Tibial artery (tissue), 4 donors: ENCODE data around the gene GDPD4.
A peak's percentile ranks its signal among the peaks of the same experiment; 100 is the strongest.

ENCODE experiments used
- DNase-seq, 2 donors: peaks; one replicate each; pipeline ENCODE4 v3.0.0-alpha.2; 2019
- H3K27ac ChIP-seq, 2 donors: fragments of 200-600 bp; sonication (generic) in 1 of 2; 1 replicate in 1 of 2; 2 replicates in 1 of 2; pipeline ENCODE4 v1.5.1; 2018 to 2019; ENCODE audit warnings: mild to moderate bottlenecking in 1 of 2
- H3K27me3 ChIP-seq, 2 donors: fragments of 200-600 bp; sonication (generic) in 1 of 2; one replicate each; pipeline versions ENCODE4 v1.5.1 to v1.6.0; 2016 to 2019
- H3K36me3 ChIP-seq, 3 donors: fragments of 200-600 bp; sonication (generic) in 2 of 3; one replicate each; pipeline ENCODE4 v1.5.1; 2016 to 2019; ENCODE audit warnings: mild to moderate bottlenecking in 2 of 3
- H3K4me1 ChIP-seq, 4 donors: fragments of 200-600 bp; sonication (generic) in 2 of 4; 1 replicate in 3 of 4; 2 replicates in 1 of 4; pipeline ENCODE4 v1.5.1; 2016 to 2019
- H3K4me3 ChIP-seq, 2 donors: fragments of 200-600 bp; sonication (generic) in 1 of 2; 1 replicate in 1 of 2; 2 replicates in 1 of 2; pipeline ENCODE4 v1.5.1; 2018 to 2019; ENCODE audit warnings: mild to moderate bottlenecking in 2 of 2
- H3K9me3 ChIP-seq, 3 donors: fragments of 200-600 bp; sonication (generic) in 1 of 3; one replicate each; pipeline ENCODE4 v1.5.1; 2016 to 2019
- CTCF ChIP-seq, 2 experiments: fragments of 200-600 bp in 1 of 2; fragments of 450-650 bp in 1 of 2; IDR thresholded peaks; one replicate each; pipeline ENCODE4 v1.5.1; 2017 to 2019; ENCODE audit warnings: antibody characterized with exemption in 2 of 2, mild to moderate bottlenecking in 1 of 2, moderate library complexity in 1 of 2
- intact Hi-C: fragments of 100-400 bp; cut with DNase I; formaldehyde crosslinking; loops from one replicate; pipeline ENCODE4 v1.15.0; 2023; ENCODE audit warnings: low total_unique reads

Gene GDPD4

GRCh38 chr11:77204754-77205466, 96.6 kb downstream of the GDPD4 start:
- Histone ChIP-seq H3K4me3 (no peak overlapping the region), H3K9me3 (no peaks in the 10 kb centered on the region), H3K27ac (no peak overlapping the region), H3K27me3 (no peaks in the 10 kb centered on the region), H3K36me3 (no peaks in the 10 kb centered on the region), H3K4me1 (peaks cover 0 to 8% (median 3%) of the 10 kb centered on the region in 4 donors)
- intact Hi-C loops: no loop called here
- no peak for TF ChIP-seq CTCF (IDR thresholded peaks at IDR 0.05)
- DNase-seq: no peak

- Histone ChIP-seq H3K36me3 (no peaks in the 10 kb centered on the region), H3K4me3 (no peak overlapping the region), H3K4me1 (peaks cover 0 to 8% (median 3%) of the 10 kb centered on the region in 4 donors), H3K9me3 (no peaks in the 10 kb centered on the region), H3K27me3 (no peaks in the 10 kb centered on the region), H3K27ac (no peak overlapping the region)
- intact Hi-C loops: no loop called here
- peak in 1 of 2 donors; percentile 63 for DNase-seq
- TF ChIP-seq CTCF (IDR thresholded peaks at IDR 0.05): no peak
These were observed 97.4 kb downstream of the GDPD4 start for GRCh38 chr11:77203901-77204753.

GRCh38 chr11:77202941-77203900, 98.3 kb downstream of the GDPD4 start:
- H3K27me3 ChIP-seq: no peaks in the 10 kb centered on the region
- H3K4me1 ChIP-seq: peaks cover 0 to 8% (median 3%) of the 10 kb centered on the region in 4 donors
- intact Hi-C loops: no loop called here
- no peak for TF ChIP-seq CTCF (IDR thresholded peaks at IDR 0.05)
- no peaks in the 10 kb centered on the region for H3K36me3 ChIP-seq
- DNase-seq: peak in 1 of 2 donors; percentile 55
- H3K27ac ChIP-seq: no peak overlapping the region
- no peaks in the 10 kb centered on the region for H3K9me3 ChIP-seq
- H3K4me3 ChIP-seq: no peak overlapping the region

- H3K27me3 ChIP-seq: no peaks in the 10 kb centered on the region
- H3K4me3 ChIP-seq: no peak overlapping the region
- H3K9me3 ChIP-seq: no peaks in the 10 kb centered on the region
- peak; percentile 7 to 44 for DNase-seq
- no peaks in the 10 kb centered on the region for H3K36me3 ChIP-seq
- no peaks in the 10 kb centered on the region for H3K4me1 ChIP-seq
- intact Hi-C loops: no loop called here
- no peak overlapping the region for H3K27ac ChIP-seq
- no peak for TF ChIP-seq CTCF (IDR thresholded peaks at IDR 0.05)
These were observed 99.3 kb downstream of the GDPD4 start for GRCh38 chr11:77201991-77202841.
